ENCODE measurements around the gene OR8B8. TPM values are rescaled to one million over a fixed set of nuclear protein-coding genes. Genes with fewer than 3 reads are reported as not detected.
"Not testable (repeated sequence)": the region's sequence is repeated elsewhere in the genome, so short reads cannot be mapped to it uniquely, and the experiment has no call there.

The OR8B8 gene
- total RNA-seq, 2 donors from 2014 or later, result not detected

DNA sequence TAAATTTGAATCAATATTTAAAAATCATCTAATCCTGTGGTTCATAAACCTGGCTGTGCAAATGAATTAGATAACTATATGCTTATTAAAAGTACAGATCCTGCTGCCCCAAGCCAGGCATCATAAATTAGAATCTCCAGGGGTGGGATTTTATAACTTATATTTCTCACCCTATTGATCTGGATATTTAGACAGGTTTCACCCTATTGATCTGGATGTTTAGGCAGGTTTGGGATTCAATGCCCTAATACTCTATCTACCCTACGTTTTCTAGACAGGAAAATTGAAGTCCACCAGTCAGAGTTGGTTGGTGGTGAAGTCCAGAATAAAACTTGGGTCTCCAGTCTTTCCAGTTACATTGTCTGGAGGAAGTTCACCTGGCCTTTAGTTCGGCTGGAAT, 2.6 kb downstream of the OR8B8 start:
- no peak for DNase-seq (ENCODE audit: low spot score)
- intact Hi-C loops (cut with DNase I), result no loop called here

GRCh38 chr11:124442442-124442841, 3.1 kb downstream of the OR8B8 start:
- intact Hi-C loops (cut with DNase I), result no loop called here
- no peak for DNase-seq (ENCODE audit: low spot score)

DNA sequence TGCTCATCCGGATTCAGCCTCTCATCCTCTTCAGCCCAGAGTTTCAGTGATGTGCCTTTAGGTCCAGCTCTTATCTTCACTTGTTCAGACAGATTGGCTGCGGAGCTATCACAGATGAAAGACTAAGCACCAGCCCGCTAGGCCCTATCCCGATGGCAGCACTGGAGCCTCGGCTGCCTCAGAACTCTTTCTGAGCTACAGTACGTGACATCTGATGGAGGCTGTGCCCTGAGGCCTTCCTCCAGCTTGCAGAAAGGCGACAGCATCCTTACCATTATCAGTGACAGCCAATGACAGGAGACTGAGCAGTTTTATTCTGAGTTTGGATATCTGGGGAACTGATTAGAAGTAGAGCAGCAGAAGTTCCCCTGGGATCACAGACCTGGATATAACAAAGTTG, 4.0 kb downstream of the OR8B8 start:
- no peak for DNase-seq (ENCODE audit: low spot score)
- intact Hi-C loops (cut with DNase I), result no loop called here

DNA sequence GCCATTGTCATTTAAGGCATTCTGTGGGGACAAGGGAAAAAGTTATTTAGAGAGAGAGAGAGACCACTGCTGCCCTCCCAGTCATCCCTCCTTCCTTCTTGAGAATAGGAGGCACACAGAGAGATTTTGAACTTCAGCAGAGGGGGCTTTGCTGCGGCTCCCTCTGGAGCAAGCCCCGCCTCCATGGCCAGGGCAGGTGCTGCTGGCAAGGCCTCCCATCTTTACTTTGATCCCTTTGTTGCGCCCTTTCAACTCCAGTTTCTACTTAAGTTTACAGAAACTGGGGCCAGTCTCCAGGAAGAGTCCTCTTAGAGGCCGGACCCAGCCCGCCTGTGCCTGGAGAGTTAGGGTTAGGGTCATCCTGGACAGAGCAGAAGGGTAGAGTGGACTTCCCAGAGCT, 4.4 kb downstream of the OR8B8 start:
- DNase-seq (ENCODE audit: low spot score), result no peak
- intact Hi-C loops (cut with DNase I), result no loop called here

DNA sequence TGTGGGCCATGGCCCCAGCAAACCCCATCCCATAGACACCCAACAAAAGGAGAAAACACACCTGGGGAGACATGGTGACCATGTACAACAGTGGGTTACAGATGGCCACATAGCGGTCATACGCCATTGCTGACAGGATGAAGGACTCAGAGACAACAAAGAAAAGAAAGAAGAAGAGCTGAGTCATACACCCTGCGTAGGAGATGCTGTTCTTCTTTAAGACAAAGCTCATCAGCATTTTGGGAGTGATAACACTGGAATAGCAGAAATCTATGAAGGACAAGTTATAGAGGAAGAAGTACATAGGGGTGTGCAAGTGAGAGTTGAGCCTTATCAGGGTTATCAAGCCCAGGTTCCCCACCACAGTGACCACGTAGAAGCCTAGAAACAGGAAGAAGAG, 4.9 kb downstream of the OR8B8 start:
- intact Hi-C loops (cut with DNase I), result no loop called here
- DNase-seq (ENCODE audit: low spot score), result no peak

DNA sequence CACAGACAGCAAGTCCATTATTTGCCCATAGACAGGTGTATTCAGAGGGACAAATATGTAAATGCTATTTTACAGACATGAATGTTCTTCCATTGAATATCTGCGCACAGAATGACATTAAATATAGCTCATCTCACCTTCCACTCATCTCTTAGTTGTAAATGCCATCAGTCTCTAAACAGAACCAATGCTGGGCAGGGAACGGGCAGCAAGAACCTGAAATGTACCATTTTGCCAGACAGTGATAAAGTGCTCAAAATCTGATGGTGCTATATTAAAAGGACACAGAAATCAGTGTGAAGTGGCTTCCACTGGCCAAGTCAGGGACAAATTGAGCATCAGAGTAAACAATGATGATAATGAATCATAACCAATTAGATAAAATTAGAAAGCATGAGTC, 10.8 kb downstream of the OR8B8 start:
- intact Hi-C loops (cut with DNase I), result no loop called here
- DNase-seq (ENCODE audit: low spot score), result no peak

- intact Hi-C loops (cut with DNase I), result no loop called here
- DNase-seq (ENCODE audit: low spot score), result no peak
Measured at GRCh38 chr11:124429599-124429998, 15.9 kb downstream of the OR8B8 start.

GRCh38 chr11:124424384-124424921, 21.0 kb downstream of the OR8B8 start, which contains the start of gene OR8B4:
TSS of gene OR8B4 (minus strand) at chr11:124424871. CDS start at chr11:124424871, 0 bp downstream.
- intact Hi-C loops (cut with DNase I), result no loop called here
- no peak for DNase-seq (ENCODE audit: low spot score)

DNA sequence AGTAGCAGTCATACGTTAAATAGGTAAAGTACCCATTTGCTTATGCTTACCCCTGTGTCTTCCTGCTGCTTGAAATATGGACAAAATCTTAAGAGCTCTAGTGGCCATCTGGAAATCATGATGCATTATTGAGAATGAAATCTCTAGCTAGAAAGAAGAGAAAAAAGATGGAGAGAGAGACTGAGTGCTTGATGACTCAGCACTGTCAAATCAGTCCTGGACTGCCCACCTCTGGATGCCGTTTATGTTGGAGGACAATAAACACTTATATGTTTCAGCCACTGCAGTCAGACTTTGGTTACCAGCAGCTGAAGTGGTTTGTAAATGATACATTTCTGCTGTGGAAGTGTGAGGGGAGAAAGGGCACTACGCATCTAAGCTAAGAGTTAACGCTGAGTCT, 24.5 kb downstream of the OR8B8 start:
- intact Hi-C loops (cut with DNase I), result no loop called here
- no peak for DNase-seq (ENCODE audit: low spot score)

DNA sequence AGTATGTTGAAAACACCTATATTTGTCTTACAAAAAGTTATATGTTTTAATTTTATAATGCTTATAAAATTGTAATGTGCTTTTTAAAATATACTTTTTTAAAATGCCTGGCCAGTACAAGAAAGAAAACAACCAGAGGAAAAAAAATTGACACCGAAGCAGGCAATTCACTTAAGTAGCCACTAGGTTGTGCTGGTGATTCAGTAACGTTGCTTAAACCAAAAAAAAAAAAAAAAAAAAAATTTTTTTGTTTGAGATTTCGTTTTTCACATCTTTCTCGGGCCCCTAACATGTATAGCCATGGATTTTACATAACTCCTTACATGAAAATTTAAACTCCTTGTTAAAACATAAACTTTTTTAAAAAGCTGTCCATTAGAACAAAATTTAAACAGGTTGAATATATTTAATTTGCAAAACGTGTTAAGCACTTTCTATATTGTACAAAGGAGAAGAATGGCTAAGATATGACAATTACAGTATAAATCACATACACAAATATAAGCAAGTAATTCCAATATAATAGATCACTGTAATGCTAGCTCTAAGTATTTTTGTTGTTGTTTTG, 30.1 kb downstream of the OR8B8 start:
- intact Hi-C loops (cut with DNase I), result loop anchor here in 1 of 2 donors (10.0 kb wide), 1 partner anchor 169 kb away; no protein-coding TSS in a partner anchor
- DNase-seq (ENCODE audit: low spot score), result no peak

- no peak for DNase-seq (ENCODE audit: low spot score)
- intact Hi-C loops (cut with DNase I), result loop anchor here in 1 of 2 donors (10.0 kb wide), 1 partner anchor 175 kb away; no protein-coding TSS in a partner anchor
Measured at GRCh38 chr11:124409906-124410305, 35.6 kb downstream of the OR8B8 start.

DNA sequence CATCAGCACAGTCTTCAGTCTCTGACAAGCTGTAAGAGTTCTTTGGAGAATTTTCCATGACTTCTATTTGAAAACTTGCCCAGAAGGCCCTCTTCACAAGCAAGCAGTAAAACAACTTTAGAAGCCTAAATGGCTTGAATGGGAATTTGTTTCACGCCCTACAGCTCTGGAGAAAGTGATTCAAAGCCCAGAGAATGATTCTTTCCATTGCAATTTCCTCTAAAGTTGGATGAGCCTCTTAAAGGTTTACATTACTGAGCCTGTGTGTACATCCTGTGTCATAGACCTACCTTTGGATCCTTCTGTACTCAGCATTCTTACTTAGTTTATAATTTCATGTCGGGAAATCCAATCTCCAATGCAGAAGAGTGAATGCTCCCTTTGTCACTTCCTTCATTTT, 39.9 kb downstream of the OR8B8 start:
- intact Hi-C loops (cut with DNase I), result no loop called here
- DNase-seq (ENCODE audit: low spot score), result no peak

- DNase-seq (ENCODE audit: low spot score); intact Hi-C loops (cut with DNase I): not testable (repeated sequence)
Measured at GRCh38 chr11:124403186-124403585, 42.3 kb downstream of the OR8B8 start.

DNA sequence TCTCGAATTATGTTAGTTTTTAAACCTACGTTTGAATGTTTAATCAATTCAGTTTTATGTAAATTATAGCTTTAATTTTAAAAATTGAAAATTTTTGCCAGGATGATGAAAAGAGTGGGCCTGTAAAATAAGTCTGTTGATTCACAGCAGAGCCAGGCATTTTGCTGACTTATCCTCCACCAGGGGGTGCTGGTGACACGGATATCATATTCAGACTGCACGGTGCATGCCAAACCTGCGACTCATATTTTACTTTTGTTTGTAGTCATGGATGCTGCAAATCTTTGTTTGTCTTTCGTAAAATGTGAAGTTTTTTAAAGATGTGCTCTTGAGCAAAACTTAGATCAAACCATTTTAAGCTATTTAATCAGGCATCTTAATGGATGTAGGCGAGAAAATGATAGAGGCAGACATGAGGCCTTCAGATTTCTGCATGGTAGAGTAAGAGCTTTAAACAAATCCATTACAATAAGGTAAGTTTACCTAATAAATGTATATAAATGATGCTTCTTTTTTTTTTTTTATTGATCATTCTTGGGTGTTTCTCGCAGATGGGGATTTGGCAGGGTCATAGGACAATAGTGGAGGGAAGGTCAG, 43.1 kb downstream of the OR8B8 start:
- intact Hi-C loops (cut with DNase I), result no loop called here
- DNase-seq (ENCODE audit: low spot score), result no peak

- intact Hi-C loops (cut with DNase I), result no loop called here
- DNase-seq (ENCODE audit: low spot score), result no peak
Measured at GRCh38 chr11:124398924-124399323, 46.6 kb downstream of the OR8B8 start, which contains the start of gene OR8B3. TSS of gene OR8B3 (minus strand) at chr11:124399024. CDS start at chr11:124397351, 1,673 bp downstream.

DNA sequence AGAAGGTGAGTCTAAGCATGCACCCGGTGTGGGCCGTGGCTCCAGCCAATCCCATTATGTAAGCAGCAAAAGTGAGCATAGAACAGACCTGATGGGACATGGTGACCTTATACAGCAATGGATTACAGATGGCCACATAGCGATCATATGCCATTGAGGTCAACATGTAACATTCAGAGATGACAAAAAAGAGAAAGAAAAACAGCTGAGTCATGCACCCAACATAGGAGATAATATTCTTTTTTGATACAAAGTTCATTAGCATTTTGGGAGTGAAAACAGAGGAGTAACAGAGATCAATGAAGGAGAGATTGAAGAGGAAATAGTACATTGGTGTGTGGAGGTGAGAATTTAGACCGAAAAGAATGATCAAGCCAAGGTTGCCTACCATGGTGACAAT, 48.6 kb downstream of the OR8B8 start:
- intact Hi-C loops (cut with DNase I); DNase-seq (ENCODE audit: low spot score): not testable (repeated sequence)

DNA sequence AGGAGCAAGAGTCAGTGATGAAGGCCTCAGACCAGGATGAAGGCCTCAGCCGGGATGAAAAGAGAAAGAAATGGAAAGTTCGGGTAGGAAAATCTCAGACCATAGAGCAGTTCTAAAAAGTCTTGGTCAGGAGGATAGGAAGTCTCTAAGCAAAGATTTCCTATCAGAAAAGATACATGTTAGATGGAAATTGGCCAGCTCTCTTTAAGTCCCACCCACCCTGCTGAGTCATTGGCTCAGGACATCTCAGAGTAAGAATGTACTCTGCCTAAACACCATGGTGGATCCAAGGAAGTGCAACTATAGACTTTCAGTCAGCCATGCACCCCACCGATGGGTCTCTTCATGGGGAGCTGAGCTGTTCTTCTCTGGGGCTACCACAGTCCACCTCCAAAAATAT, 51.1 kb downstream of the OR8B8 start:
- intact Hi-C loops (cut with DNase I), result no loop called here
- no peak for DNase-seq (ENCODE audit: low spot score)
